ENCODE data around the gene NXF1.

DNA sequence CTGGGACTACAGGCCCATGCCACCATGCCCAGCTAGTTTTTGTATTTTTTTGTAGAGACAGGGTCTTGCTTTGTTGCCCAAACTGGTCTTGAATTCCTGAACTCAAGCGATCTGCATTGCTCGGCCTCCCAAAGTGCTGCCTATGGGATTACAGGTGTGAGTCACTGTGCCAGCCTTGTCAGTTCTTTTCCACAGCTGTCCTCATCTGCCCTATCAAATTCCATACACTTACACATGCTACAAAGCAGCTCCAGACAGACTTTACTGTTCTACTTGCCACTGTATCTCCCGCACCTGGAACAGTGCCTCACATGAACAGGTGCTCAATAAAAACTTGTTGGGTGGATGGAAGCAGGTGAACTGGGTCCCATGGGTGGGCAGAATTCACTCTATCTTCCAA lies 18.4 kb upstream of the NXF1 start:
- no peak for TF ChIP-seq CTCF (conservative IDR thresholded peaks at IDR 0.05; ENCODE audit: low read depth, low read length)
- TF ChIP-seq EZH2phosphoT487 (IDR thresholded peaks at IDR 0.05; ENCODE audit: borderline replicate concordance, low read length): no peak
